Heart left ventricle (tissue), 13 donors: ENCODE measurements around the gene NAB1.

ENCODE experiments used
- POLR2A ChIP-seq, 2 donors: fragments of 450-650 bp; IDR thresholded peaks; one replicate each; pipeline ENCODE4 v1.6.1; 2017; ENCODE audit warnings: antibody characterized with exemption in 2 of 2, mild to moderate bottlenecking in 2 of 2, moderate library complexity in 2 of 2
- TF ChIP-seq, protein P1 (sequence below), 12 donors: fragments of 200-600 bp; sonication (generic) in 4 of 12; IDR thresholded peaks; one replicate each; pipeline versions ENCODE4 v1.5.0 to v1.8.0; 2018 to 2022; ENCODE audit warnings: antibody characterized with exemption in 12 of 12, mild to moderate bottlenecking in 5 of 12
- donor health status: ischemic (EF 13 %, LVEDD 7.1; RV severe dilation, severe dysfunction).
- donor health status: DM: no; HTN: yes; CAD: no.
- donor health status: DM: no; HTN: no; CAD: no.
- donor health status: ischemic (EF 25% LVEDD 6.9; RV normal size, moderate dysfunction).
- donor health status: ischemic (EF 25% LVEDD 5.7; RV mildly dilated, moderate dysfunction).
- donor health status: ischemic (EF 35%, LVEDD 5.7; RV mildly dilated, moderate dysfunction).
- donor health status: nonischemic (EF 11% LVEDD 7.7; RV severe dilation, severe dysfunction).
- donor health status: DM: yes; HTN: yes; CAD: no.
- donor health status: PGD.
- donor health status: ischemic (EF 29% LVEDD 5.4; RV normal size, mild dysfunction).
- donor health status: nonischemic (EF 23%, LVEDD 6.1; RV moderate dilation, normal function).

DNA sequence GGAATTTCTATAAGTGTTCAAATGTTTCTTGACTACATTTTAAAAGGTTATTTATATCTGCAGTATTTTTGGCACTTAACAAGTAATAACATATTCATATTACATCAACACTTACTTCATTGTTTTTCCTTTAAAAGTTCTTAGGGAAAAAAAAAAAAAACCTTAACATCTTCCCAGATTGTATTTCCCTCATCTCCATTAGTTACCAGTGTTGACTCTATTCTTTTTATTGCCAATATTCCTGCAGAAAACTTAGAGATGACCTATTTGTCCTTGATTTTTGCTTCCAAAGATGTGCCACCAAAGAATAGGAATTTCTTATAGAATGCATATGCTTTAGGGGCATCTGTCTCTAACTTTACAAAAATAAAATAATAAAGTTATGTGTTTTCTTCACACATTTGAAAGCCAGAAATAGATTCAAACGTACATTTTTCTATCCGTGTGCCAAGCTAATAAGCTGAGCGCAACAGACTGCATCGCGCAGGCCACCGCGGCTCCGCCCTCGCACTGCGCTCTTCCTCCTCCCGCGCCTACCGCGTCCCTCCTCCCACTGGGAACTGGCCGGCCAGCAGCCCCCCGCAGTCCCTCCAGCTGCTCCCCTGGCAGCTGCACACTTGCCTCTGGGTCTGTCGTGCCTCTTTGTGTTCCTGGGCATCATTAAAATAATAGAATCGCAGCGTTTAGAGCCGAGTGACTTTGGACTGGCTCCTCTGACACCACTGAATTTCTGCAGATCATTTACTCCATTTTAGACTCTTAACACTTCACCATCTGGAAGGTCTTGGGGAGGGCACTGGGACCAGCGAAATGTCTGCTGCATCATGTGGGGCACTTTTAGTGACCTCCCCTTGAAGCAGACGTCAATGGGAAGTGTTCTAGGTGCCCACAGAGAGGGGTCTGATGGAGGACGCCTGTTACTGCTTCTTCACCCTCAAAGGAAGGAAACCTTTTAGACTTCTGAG is 21.2 kb upstream of the NAB1 start:
- TF ChIP-seq, protein P1, sequence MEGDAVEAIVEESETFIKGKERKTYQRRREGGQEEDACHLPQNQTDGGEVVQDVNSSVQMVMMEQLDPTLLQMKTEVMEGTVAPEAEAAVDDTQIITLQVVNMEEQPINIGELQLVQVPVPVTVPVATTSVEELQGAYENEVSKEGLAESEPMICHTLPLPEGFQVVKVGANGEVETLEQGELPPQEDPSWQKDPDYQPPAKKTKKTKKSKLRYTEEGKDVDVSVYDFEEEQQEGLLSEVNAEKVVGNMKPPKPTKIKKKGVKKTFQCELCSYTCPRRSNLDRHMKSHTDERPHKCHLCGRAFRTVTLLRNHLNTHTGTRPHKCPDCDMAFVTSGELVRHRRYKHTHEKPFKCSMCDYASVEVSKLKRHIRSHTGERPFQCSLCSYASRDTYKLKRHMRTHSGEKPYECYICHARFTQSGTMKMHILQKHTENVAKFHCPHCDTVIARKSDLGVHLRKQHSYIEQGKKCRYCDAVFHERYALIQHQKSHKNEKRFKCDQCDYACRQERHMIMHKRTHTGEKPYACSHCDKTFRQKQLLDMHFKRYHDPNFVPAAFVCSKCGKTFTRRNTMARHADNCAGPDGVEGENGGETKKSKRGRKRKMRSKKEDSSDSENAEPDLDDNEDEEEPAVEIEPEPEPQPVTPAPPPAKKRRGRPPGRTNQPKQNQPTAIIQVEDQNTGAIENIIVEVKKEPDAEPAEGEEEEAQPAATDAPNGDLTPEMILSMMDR (IDR thresholded peaks at IDR 0.05), result no peak
- no peak for TF ChIP-seq POLR2A (IDR thresholded peaks at IDR 0.05)
